ENCODE measurements around the gene KCNJ10. TPM values are rescaled to one million over a fixed set of nuclear protein-coding genes. Genes with fewer than 3 reads are reported as not detected.

KCNJ10 gene
- total RNA-seq, 2 donors from 2014 or later = not detected

GRCh38 chr1:160028426-160028825, 41.5 kb downstream of the KCNJ10 start:
- Histone ChIP-seq H3K27ac (no peak overlapping the region), H3K4me1 (ENCODE audit: control insufficient read depth in 1 of 2, low read depth in 2 of 2) (peaks cover 2 to 42% of the 10 kb centered on the region in 2 donors), H3K4me3 (no peak overlapping the region), H3K9me3 (no peaks in the 10 kb centered on the region), H3K27me3 (replicated peaks; ENCODE audit: insufficient read depth) (no peaks in the 10 kb centered on the region), H3K36me3 (no peaks in the 10 kb centered on the region)
- DNase-seq (ENCODE audit: low spot score) (no peak), ATAC-seq (ENCODE audit: insufficient number of reproducible peaks, low FRiP score, low read depth) (no peak)
- no peak for TF ChIP-seq CTCF (IDR thresholded peaks at IDR 0.05)

- no peaks in the 10 kb centered on the region for H3K36me3 ChIP-seq
- H3K27me3 ChIP-seq (replicated peaks; ENCODE audit: insufficient read depth) = no peaks in the 10 kb centered on the region
- peaks cover 0 to 23% of the 10 kb centered on the region in 2 donors for H3K4me1 ChIP-seq (ENCODE audit: control insufficient read depth in 1 of 2, low read depth in 2 of 2)
- no peak overlapping the region for H3K4me3 ChIP-seq
- no peak for DNase-seq (ENCODE audit: low spot score)
- no peak overlapping the region for H3K27ac ChIP-seq
- ATAC-seq (ENCODE audit: insufficient number of reproducible peaks, low FRiP score, low read depth) = no peak
- TF ChIP-seq CTCF (IDR thresholded peaks at IDR 0.05) = no peak
- H3K9me3 ChIP-seq = no peaks in the 10 kb centered on the region
These were observed 44.6 kb downstream of the KCNJ10 start for GRCh38 chr1:160025314-160025713.

- no peaks in the 10 kb centered on the region for H3K27me3 ChIP-seq (replicated peaks; ENCODE audit: insufficient read depth)
- ATAC-seq (ENCODE audit: insufficient number of reproducible peaks, low FRiP score, low read depth) (no peak), DNase-seq (ENCODE audit: low spot score) (no peak)
- no peak overlapping the region for H3K4me3 ChIP-seq
- H3K9me3 ChIP-seq = no peaks in the 10 kb centered on the region
- H3K4me1 ChIP-seq (ENCODE audit: control insufficient read depth in 1 of 2, low read depth in 2 of 2) = peaks cover 0 to 17% of the 10 kb centered on the region in 2 donors
- no peak for TF ChIP-seq CTCF (IDR thresholded peaks at IDR 0.05)
- H3K27ac ChIP-seq = no peak overlapping the region
- H3K36me3 ChIP-seq = no peaks in the 10 kb centered on the region
These were observed 45.6 kb downstream of the KCNJ10 start for GRCh38 chr1:160024195-160024905.

GRCh38 chr1:160022330-160023310, 47.3 kb downstream of the KCNJ10 start:
- no peak overlapping the region for H3K4me3 ChIP-seq
- H3K36me3 ChIP-seq = no peaks in the 10 kb centered on the region
- no peaks in the 10 kb centered on the region for H3K9me3 ChIP-seq
- ATAC-seq (ENCODE audit: insufficient number of reproducible peaks, low FRiP score, low read depth) = no peak
- no peak for DNase-seq (ENCODE audit: low spot score)
- H3K27me3 ChIP-seq (replicated peaks; ENCODE audit: insufficient read depth) = no peaks in the 10 kb centered on the region
- H3K27ac ChIP-seq = no peak overlapping the region
- no peak for TF ChIP-seq CTCF (IDR thresholded peaks at IDR 0.05)
- H3K4me1 ChIP-seq (ENCODE audit: control insufficient read depth in 1 of 2, low read depth in 2 of 2) = peaks cover 0 to 8% of the 10 kb centered on the region in 2 donors

All from thoracic aorta (tissue), 2 donors.